ENCODE measurements around the gene SPOCK1. TPM values are rescaled to one million over a fixed set of nuclear protein-coding genes. Genes with fewer than 3 reads are reported as not detected.

SPOCK1 gene
- total and polyA plus RNA-seq, 2 donors (not counting 3 experiments of a cell fraction or from before 2014, with no cell fraction given) = 144 to 280 TPM

DNA sequence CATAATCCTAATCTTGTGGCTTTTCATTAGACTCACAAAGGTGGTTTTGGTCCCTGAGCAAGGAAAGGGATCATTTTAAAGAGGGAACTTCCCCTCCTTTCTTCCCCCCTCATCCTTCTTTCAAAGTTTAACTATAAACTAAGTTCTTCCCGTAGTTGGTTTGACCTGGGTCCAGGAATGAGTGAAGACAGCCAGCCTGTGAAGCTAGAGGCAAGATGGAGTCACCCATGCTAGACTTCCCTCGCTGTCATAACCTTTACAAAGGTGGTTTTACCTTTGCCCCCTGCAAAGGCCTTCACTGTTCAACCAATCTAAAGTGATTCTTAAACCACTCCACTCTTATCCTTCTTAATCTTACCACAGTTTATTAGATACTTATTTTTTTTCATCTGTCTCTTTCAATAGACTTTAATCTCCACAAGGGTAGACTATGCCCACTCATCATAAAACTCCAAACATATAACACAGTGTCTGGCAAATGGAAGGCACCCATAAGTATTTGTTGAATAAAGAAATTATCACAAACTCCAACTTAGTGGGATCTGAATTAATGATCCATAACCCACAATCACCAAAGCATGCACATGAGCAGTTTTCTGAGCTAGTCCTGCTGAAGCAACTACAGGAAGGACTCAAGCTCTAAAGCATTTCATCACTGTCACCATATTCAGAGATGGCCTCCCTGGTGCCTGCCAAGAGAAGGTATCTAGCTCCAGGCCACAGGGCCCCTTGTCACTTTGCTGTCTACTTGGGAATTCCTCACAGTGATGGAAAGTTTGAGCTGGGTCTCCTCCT is 369.0 kb downstream of the SPOCK1 start:
- Histone ChIP-seq H4K20me1 (replicated peaks; ENCODE audit: control insufficient read depth, extremely low read depth, insufficient read depth, low read length) (no peaks in the 10 kb centered on the region), H3K9me3 (replicated peaks; ENCODE audit: control insufficient read depth, insufficient read depth, low read length) (no peaks in the 10 kb centered on the region), H3K4me3 (replicated peaks in 1 of 3; ENCODE audit: insufficient read depth in 1 of 3, low read depth in 1 of 3, low read length in 3 of 3) (no peak overlapping the region), H3K36me3 (ENCODE audit: control insufficient read depth in 2 of 2, extremely low read depth in 1 of 2, insufficient read depth in 2 of 2, low read length in 2 of 2) (no peaks in the 10 kb centered on the region), H3K4me2 (ENCODE audit: insufficient read depth, low read length) (no peak overlapping the region), H3K27ac (ENCODE audit: insufficient read depth, low read depth, low read length) (no peak overlapping the region), H3K9me1 (replicated peaks; ENCODE audit: control insufficient read depth, extremely low read depth, insufficient read depth, low read length) (no peaks in the 10 kb centered on the region), H3K9ac (replicated peaks; ENCODE audit: extremely low read depth, insufficient read depth, low read length) (no peak overlapping the region), H3K27me3 (ENCODE audit: control insufficient read depth in 2 of 2, insufficient read depth in 2 of 2, low read length in 2 of 2) (no peaks in the 10 kb centered on the region), H3K79me2 (ENCODE audit: control insufficient read depth, insufficient read depth, low read length) (no peaks in the 10 kb centered on the region), H3K4me1 (ENCODE audit: control insufficient read depth, extremely low read depth, insufficient read depth, low read length) (no peaks in the 10 kb centered on the region), H2AFZ (ENCODE audit: low read depth, low read length) (no peak overlapping the region)
- no peak for TF ChIP-seq POLR2AphosphoS5 (IDR thresholded peaks at IDR 0.05; ENCODE audit: insufficient read depth, low read depth, low read length)
- TF ChIP-seq POLR2A (IDR thresholded peaks at IDR 0.05; ENCODE audit: low read depth, low read length) = no peak
- no peak for TF ChIP-seq JUN (IDR thresholded peaks at IDR 0.05; ENCODE audit: borderline replicate concordance, insufficient read depth, insufficient read length, low read depth)
- TF ChIP-seq EZH2 (IDR thresholded peaks at IDR 0.05; ENCODE audit: borderline replicate concordance, low read depth, low read length, severe bottlenecking) = no peak
- no peak for TF ChIP-seq GATA2 (IDR thresholded peaks at IDR 0.05; ENCODE audit: insufficient read depth, insufficient read length, low read depth, low read length)
- no peak for TF ChIP-seq MYC (IDR thresholded peaks at IDR 0.05; ENCODE audit: low read depth, low read length)
- no peak for TF ChIP-seq FOS (IDR thresholded peaks at IDR 0.05; ENCODE audit: borderline replicate concordance, insufficient read depth, low read length)
- no peak for TF ChIP-seq CTCF (IDR thresholded peaks at IDR 0.05; ENCODE audit: extremely low read depth in 1 of 2, insufficient read depth in 1 of 2, low read depth in 1 of 2, low read length in 2 of 2)
- TF ChIP-seq MAX (IDR thresholded peaks at IDR 0.05; ENCODE audit: insufficient read depth, insufficient read length) = no peak
- intact Hi-C loops (cut with micrococcal nuclease) = no loop called here
- no peak for FAIRE-seq
- CTCF ChIA-PET = no interaction called here
- dilution Hi-C loops (cut with MboI; ENCODE audit: extremely low pct_ligation_motif_present, low sequenced_read_pairs) = no loop called here
- DNase-seq (ENCODE audit: low read depth, low spot score) = no peak
- POLR2A ChIA-PET = no interaction called here
- BruUV-seq (replicated peaks) = no TSS peak

Data from endothelial cell of umbilical vein (primary cell).